GM18511 (cell line): ENCODE data around the gene H1-8.
"Not testable (repeated sequence)": the region's sequence is repeated elsewhere in the genome, so short reads cannot be mapped to it uniquely, and the experiment has no call there.

Source experiments
- ATAC-seq: cut with Tn5 transposase; IDR thresholded peaks from one replicate; pipeline ENCODE4 v1.9.1; 2021; ENCODE audit warnings: mild to moderate bottlenecking, moderate library complexity; ENCODE audit not compliant: unreplicated experiment

H1-8 gene, protein sequence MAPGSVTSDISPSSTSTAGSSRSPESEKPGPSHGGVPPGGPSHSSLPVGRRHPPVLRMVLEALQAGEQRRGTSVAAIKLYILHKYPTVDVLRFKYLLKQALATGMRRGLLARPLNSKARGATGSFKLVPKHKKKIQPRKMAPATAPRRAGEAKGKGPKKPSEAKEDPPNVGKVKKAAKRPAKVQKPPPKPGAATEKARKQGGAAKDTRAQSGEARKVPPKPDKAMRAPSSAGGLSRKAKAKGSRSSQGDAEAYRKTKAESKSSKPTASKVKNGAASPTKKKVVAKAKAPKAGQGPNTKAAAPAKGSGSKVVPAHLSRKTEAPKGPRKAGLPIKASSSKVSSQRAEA

DNA sequence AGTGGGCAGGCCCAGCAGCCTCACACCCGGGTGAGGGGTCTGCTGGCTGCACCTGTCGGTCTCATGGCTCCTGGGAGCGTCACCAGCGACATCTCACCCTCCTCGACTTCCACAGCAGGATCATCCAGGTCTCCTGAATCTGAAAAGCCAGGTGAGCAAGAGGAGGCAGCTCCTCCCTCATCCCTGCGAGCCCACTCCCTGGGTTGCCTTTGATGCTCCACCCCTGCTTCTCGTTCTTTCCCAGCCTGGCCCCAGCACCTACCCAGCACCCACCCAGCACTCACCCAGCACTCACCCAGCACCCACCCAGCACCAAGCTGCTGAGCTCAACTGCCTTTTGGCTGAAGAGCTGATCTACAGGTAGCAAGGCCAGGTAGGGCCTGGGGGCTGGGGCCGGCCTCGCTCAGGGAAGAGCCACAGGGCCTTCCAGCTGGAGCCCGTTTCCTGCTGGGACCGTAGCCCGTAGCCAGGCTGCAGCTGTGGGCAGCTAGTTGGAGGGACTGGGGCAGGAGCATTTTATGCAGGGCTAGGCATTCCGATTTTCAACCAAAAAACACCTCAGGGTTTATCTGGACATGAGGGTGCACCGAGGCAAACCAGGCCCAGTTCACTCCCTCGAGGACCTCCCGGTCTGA is at the start of gene H1-8:
Gene H1-8, plus strand, starts transcription at position 20 of the 635 bp plus-strand sequence. Its CDS starts 44 bp downstream, at position 64.
- ATAC-seq: no peak

DNA sequence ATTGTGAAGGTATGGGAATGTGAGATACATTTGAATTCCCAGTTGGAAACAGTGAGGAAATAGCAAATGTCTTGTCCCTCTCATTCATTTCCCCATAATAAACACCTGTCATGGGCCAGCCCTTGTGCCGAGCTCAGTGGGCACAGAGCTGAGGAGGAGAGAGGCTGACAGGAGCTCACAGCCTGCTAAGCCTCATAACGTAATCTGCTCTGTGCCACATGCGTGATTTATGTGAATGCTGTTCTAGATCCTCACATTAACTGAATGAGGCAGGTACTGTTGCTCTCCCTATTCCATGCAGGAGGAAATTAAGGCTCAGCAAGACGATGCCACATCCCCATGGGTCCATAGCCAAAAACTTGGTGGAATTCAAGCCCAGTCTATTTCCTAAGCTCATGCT is 49.8 kb upstream of the H1-8 start:
- ATAC-seq: no peak

DNA sequence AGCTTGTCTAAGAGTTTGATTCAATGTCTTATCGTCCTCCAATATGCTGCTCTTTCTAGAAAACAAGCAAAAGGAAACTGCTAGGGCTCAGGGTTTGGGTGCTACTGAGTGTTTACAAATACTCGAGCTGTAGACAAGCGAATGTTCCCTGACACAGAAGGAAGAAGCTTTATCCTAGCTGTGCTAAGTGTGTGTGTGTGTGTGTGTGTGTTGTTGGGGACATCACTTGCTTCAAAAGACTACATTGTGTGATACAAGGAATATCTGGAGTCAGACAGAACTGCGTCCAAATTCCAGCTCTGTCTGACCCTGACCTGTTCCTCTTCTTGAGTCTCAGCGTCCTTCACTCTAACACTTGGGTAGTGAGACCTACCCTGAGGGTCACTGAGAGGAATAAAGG is 48.5 kb upstream of the H1-8 start:
- ATAC-seq: not testable (repeated sequence)

DNA sequence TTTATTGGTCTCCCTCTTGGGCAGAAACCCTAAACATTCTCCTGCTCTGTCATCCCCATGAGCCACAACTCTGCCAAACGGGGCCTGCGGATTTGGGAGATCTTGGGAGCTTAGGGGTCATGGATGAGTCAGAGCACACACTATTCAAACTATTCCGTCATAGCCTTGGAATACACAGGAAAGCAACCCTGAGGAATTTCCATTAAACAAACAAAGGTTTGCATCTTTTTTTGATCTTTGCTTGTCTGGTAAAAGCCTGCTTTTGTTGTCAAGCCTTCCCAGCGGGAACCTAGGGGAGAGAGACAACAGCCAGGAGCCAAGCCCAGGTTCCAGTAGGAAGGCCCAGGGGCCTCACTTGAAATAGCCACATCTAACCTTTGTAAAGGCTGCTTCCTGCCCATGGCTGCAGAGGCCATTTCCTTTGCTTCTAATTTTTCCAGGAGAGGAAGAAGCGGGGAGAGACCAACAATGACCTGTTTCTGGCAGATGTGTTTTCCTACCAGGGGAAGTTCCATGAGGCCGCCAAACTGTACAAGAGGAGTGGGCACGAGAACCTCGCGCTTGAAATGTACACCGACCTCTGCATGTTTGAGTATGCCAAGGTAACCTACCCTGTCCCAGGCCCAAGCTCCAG is 47.9 kb upstream of the H1-8 start:
- ATAC-seq: not testable (repeated sequence)

DNA sequence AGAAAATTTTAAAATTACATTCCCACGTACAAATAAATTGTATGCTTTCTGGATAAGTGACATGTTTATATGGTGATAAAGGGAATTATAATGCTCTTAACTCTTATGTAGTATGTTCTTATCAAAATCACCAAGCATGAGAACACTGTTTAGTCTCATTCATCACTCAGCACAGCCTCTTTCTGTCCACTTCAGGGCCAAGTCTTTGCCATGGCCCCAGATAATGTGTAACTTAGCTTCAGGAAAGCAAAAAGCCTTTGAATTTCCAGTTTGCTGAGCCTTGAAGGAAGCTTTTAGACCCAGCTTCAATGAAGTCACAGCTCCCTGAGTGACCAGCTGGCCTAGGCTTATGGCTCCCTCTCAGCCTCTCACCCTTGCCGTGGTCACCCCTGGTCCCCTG is 45.1 kb upstream of the H1-8 start:
- not testable (repeated sequence) for ATAC-seq

DNA sequence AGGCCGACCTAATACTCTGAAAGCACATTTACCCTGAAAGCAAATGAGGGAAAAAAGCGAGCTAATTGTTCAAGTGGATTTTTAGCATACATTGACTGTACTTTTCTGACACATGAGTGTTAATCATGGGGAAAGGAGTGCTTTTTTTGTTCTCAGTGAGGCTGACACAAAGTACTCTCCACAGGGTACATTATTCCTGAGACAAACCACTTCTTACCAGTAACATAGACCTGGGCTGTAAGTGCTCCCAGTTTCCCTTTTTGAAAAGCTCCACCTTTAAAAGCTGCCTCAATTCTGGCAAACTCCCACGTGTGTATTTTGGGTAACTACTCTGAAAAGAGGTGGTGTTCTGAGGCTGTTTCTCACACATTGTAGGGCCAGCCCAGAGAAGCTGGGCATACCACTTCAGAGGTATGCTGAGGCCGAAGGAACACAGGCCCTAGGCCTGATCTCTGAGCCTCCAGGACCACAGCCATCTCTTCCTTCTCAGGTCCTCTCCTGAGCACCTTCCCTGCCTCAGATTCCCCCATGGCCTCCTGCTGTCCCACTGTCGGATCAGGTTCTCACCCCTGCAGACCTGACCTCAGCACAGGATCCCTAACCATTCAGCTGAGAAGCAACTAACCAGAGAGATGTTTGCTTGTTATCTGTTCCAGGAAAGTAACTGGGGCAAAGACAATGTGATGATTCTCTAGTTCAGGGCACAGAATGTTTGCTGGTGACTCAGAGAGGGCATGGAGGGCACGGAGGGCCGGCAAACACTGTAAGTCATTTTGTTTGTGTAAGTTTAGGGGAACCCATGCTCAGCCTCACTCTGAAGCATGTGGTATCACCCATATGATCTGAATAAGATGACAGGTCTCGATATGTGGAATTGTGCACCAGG is 44.1 kb upstream of the H1-8 start:
- not testable (repeated sequence) for ATAC-seq

DNA sequence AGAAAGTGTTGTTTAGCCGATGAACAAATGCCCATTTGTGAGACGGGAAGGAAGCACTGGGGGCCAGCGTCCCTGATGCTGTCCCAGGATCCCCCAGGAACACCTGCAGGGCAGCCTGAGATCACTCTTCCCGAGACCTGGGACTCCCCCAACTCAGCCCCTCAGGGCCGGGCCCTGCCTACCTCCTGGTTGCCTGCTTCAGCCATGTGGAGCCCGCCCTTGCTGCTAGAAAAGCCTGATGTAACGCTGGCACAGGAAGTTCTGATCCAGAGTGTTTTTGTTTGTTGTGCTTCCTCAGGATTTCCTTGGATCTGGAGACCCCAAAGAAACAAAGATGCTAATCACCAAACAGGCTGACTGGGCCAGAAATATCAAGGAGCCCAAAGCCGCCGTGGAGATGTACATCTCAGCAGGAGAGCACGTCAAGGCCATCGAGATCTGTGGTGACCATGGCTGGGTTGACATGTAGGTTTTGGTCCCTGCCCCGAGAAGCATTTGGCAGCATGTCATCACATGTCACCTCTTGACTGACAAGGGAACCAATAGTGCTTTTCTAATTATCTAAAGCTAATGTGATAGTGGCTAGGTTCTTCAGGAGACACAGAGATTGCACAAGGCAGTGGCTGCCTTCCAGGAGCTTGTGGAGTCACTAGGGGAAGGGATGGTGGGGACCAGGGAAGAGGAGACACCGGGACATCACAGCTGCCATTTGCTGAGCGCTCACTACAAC is 43.2 kb upstream of the H1-8 start:
- ATAC-seq: not testable (repeated sequence)

DNA sequence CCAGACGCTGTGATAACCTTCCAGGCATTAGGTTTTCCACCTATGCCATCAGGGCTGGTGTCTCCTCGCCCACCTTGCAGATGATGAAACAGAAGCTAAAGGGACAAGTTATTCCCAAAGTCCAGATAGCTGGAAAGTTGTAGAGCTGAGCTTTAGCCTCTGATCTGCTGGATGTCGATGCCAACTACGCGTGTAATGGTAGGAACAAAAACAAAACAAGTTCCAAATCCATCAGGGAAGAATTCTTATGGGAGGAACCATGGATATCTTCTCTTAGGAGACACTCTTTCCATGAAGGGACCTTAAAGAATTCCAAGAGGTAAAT is 42.7 kb upstream of the H1-8 start:
- ATAC-seq: no peak

DNA sequence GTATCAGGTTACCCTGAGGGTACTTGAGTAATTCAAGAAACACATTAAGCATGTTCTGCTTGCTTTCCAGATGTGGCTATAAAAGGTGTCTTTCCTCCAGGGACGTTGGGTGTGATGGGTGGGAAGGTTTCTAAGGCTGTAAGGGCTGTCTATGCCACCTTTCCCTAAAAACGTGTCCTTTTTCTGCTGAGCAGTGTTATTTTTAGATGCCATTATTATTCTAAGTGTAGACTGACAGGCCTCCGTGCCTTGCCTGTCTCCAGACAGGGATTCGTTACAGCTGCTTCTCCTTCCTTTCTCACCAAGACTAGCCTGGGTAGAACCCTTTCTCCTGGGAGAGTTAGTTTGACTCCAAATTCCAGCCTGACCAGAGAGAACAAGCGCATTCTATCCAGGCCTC is 41.3 kb upstream of the H1-8 start:
- no peak for ATAC-seq

DNA sequence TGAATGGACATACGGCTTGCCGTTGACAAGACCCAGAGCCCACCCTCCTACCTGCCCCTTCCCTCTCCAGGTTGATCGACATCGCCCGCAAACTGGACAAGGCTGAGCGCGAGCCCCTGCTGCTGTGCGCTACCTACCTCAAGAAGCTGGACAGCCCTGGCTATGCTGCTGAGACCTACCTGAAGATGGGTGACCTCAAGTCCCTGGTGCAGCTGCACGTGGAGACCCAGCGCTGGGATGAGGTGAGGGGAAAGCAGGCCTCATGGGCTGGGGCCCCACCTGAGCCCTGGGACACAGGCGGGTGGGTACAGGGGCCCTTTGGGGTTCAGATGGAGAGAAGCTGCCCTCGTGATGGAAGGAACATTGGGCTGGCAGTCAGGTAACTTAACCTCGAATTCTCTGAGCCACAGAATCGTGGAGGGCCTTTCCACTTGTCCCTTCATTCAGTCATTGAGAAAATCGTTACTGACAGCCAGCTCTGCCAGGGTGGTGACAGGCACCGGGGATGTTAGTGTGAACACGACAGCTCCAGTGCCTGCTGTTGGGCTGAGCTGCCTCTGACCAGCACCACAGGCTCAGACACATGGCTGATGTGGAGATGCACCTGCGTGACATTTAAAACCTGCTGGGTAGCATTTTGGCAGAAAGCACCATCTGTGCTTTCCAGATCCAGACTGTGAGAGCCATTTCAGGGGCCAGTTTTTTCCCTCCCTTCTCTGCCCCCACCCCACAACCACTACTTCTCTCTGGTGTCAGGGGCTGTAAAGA is 40.1 kb upstream of the H1-8 start:
- no peak for ATAC-seq

DNA sequence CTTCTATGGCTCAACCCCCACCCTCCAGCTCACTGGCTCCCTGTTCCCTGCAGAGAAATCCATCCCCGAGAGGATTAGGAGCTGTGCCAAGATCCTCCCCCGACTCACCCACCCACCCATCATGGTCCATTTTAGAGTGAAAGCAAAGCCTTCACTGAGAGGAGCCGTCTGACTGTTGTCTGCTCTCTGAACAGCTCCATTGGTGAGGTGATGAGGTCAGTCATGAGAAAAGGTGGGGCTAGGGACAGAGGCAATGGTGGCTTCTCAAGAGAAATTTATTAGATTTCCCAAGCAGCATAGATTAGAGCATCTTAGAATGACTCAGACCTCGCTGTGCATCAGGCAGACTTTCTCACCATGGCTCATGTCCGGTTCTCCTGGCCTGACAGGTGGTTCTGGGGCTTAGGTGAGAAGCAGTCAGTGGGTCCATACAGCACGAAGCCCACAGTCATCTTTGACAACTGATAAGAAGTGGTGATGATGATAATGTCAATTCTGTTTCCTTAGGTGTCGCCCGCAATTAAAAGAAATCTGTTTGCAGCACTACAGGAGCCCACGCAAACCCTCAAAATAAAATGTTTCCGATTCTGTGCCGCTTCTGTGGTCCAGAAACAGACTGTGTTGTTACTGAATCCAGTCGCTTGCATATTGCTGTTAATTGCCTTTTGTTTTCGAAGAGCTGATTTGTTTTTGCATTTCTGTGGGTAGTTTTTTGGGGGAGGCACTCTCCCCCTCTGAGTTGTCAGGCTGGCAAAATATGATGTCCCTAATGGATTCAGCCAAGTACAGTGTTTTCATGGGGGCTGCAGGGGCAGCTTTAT is 39.3 kb upstream of the H1-8 start:
- ATAC-seq: no peak

DNA sequence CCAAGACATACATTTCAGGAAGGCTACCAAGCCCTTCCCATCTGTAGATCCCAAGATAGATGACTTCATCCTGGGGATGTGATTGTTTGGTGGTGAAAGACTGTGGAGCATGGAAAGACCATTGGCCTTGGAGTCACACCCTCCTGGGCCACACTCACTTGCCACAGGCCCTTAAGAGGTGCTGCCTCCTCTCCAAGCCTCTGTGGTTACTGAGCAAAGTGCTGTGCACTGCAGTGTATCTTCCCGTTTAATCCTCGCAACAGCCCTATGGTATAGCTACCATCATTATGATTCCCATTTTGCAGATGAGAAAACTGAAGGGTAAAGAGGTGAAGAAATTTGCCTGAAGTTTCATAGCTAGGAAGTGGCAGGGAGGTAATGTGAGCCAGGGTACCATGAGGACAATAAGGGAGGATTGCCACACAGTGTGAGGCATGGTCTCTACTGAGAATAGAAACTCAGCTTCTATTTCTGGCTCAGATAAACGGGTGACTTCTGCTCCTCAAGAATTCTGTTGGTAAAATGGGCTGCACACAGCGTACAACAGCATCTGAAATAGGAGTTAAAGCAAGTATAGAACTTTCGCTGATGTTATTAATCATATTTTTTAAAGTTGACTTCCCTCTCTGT is 38.4 kb upstream of the H1-8 start:
- ATAC-seq: no peak

DNA sequence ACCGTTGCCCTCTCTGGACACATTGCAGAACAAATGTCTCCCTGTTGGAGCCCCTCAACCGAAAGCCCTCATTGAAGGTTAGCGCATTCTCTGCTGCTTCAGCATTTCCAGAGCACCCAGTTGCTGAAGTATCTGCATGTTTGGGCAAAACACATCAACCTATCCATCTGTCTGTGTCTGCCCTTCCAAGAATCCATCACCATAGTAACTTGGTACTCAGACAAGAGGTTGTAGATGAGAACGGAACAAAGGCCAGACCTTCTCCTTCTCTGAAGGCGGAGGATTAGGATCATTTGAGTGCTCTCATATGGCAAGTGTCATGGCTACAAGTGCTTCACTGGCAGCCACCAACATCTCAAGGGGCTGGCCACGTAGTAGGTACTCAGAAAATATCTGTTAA is 37.6 kb upstream of the H1-8 start:
- no peak for ATAC-seq

DNA sequence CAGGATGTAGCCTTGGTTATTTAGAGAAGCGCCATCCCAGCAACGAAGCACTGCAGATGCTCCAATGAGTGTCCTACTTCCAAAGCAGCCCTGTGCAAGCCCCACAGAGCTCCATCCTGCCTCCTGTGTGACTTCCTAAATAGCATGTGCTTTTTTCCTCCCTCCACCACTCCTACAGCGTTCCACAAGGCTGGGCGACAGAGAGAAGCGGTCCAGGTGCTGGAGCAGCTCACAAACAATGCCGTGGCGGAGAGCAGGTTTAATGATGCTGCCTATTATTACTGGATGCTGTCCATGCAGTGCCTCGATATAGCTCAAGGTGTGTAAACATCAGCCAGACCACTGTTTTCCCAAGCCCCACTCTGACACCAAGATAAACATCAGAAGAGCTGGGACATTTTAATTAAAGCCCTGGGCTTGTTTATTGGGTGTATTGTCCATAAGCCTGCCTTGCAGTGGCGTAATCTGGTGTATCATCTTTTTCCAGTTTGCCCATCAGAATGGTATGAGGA is 36.7 kb upstream of the H1-8 start:
- ATAC-seq: no peak

DNA sequence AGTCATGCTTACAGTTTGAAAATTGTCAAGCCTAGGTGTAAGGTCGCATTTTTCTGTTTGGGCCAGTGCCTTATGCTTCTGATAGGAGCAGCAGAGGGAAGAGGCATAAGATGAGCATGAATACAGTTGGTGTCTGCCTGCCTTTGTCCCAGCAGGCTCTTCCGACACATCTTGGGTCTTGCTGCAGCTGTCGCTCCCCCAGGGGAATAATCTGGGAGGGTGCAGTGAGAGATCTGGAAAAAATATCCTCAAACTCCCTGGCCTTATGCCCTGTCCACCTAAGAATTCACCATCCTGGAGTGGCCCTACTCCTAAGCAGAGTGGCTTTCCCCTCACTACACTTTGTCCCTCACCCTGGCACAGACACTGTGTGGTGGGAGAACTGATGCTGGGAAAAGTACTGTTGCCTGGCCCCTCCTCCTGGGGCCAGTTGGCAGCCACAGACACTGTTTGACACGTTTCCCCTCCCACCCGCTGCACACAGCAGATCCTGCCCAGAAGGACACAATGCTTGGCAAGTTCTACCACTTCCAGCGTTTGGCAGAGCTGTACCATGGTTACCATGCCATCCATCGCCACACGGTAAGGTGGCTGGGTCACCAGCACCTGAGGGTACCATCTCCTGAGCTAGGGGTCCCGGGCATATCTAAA is 35.7 kb upstream of the H1-8 start:
- no peak for ATAC-seq

DNA sequence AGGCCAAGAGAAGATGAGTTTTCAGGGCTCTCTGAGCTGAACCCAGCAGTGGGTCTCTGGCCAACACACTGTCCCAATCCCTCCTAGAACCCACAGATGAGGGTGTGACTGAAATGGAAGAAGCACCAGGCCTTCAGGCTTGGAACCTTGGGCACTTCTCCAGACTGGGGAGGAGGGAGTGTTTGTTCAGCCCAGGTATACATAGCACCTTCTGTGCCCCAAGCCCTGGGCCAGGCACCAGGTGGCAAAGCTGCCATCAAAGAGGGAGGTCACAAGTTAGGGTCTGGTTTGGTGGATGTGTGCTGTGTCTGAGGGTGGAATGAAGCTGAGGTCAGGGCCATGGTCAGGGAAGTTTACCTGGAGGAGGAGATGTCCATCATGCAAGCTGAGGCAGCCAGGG is 30.4 kb upstream of the H1-8 start:
- no peak for ATAC-seq

DNA sequence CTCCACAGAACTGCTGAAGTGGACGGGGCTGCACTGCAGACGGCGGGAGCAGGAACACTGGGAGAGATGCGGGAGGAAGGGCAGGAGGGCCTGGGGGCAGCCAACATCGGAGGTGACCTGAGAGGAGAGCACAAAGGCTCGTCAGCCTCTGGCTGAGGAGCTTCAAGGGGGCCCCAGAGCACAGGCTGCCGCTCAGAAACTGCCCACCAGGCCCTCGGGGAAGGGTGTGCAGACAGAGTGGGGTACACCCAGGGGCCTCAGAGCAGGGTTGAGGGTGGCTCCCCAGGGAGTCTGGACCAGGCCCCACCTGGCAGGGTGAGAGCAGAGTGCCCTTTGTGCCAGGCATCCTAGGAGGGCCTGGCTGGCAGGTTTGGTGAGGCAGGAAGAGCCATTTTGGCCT is 29.3 kb upstream of the H1-8 start:
- ATAC-seq: no peak

DNA sequence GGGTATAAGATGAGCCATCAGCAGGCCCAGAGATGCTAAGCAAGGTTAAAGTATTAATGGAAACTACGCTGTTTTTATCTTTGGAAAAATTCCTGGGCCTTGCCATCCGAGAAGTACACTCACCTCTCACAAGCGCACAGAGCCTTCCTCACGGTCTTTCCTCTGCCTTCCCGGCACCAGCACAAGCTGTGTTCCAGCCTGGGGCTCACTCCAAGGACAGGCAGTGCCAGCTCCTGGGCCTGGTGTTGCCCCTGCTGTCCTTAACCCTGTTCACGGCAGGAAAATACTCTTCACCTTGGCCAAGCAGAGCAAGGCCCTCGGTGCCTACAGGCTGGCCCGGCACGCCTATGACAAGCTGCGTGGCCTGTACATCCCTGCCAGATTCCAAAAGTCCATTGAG is 28.9 kb upstream of the H1-8 start:
- no peak for ATAC-seq
